ENCODE measurements around the gene GPR37.

Gene GPR37

DNA sequence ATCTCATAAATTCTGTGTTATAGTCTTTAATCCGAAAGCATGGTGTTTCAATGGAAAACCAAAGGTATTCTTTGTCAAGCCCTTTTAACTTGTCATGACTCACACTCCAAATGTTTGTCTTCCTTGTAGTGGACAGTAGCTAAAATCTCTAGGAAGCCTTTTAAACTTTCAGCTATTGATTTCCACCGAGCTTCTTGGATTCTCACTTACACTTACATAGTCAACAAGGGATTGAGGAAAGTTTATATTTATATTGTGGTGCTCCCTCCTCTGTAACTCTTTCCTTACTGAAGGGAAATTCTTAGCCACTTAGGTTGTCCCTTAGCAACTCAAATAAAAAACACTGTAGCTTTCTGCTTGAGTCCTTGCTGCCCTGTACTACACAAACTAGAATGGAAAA, 31.2 kb upstream of the GPR37 start:
- no peaks in the 10 kb centered on the region for H3K4me1 ChIP-seq (ENCODE audit: low read length)
- H3K79me2 ChIP-seq (ENCODE audit: low read length) = no peaks in the 10 kb centered on the region
- no peaks in the 10 kb centered on the region for H3K9me2 ChIP-seq (replicated peaks; ENCODE audit: insufficient read depth, low read length)
- H2AFZ ChIP-seq (ENCODE audit: low read length) = no peak overlapping the region
- H3K4me3 ChIP-seq (ENCODE audit: low read length) = no peak overlapping the region
- no peaks in the 10 kb centered on the region for H3K36me3 ChIP-seq (replicated peaks; ENCODE audit: insufficient read depth, low read length)
- no peaks in the 10 kb centered on the region for H3K9me3 ChIP-seq (replicated peaks; ENCODE audit: insufficient read depth, low read length)
- no peaks in the 10 kb centered on the region for H3K27me3 ChIP-seq (replicated peaks; ENCODE audit: insufficient read depth, low read length)
- H3K27ac ChIP-seq (ENCODE audit: low read length) = no peak overlapping the region
- H3K4me2 ChIP-seq (ENCODE audit: low read depth, low read length) = no peak overlapping the region
- no peaks in the 10 kb centered on the region for H4K20me1 ChIP-seq (ENCODE audit: insufficient read depth, low read length)
- TF ChIP-seq EZH2 (optimal IDR thresholded peaks at IDR 0.05; ENCODE audit: low read depth, low read length) (no peak), CTCF (IDR thresholded peaks at IDR 0.05; ENCODE audit: low read length) (no peak), EZH2phosphoT487 (IDR thresholded peaks at IDR 0.05; ENCODE audit: low read length) (no peak)
- no peak for DNase-seq
- H3K9ac ChIP-seq (ENCODE audit: low read length) = no peak overlapping the region
- H3F3A ChIP-seq (ENCODE audit: insufficient read depth, low read length) = peaks cover 12% of the 10 kb centered on the region

- no peaks in the 10 kb centered on the region for H3K4me1 ChIP-seq (ENCODE audit: low read length)
- no peak for DNase-seq
- no peak overlapping the region for H3K4me3 ChIP-seq (ENCODE audit: low read length)
- H3K36me3 ChIP-seq (replicated peaks; ENCODE audit: insufficient read depth, low read length) = no peaks in the 10 kb centered on the region
- H3K79me2 ChIP-seq (ENCODE audit: low read length) = no peaks in the 10 kb centered on the region
- H3K27me3 ChIP-seq (replicated peaks; ENCODE audit: insufficient read depth, low read length) = no peaks in the 10 kb centered on the region
- H3K9me3 ChIP-seq (replicated peaks; ENCODE audit: insufficient read depth, low read length) = no peaks in the 10 kb centered on the region
- H3K9me2 ChIP-seq (replicated peaks; ENCODE audit: insufficient read depth, low read length) = no peaks in the 10 kb centered on the region
- no peak overlapping the region for H3K4me2 ChIP-seq (ENCODE audit: low read depth, low read length)
- H3F3A ChIP-seq (ENCODE audit: insufficient read depth, low read length) = no peaks in the 10 kb centered on the region
- no peak overlapping the region for H3K9ac ChIP-seq (ENCODE audit: low read length)
- no peaks in the 10 kb centered on the region for H4K20me1 ChIP-seq (ENCODE audit: insufficient read depth, low read length)
- no peak overlapping the region for H3K27ac ChIP-seq (ENCODE audit: low read length)
- TF ChIP-seq EZH2 (optimal IDR thresholded peaks at IDR 0.05; ENCODE audit: low read depth, low read length) (no peak), EZH2phosphoT487 (IDR thresholded peaks at IDR 0.05; ENCODE audit: low read length) (no peak), CTCF (IDR thresholded peaks at IDR 0.05; ENCODE audit: low read length) (no peak)
- H2AFZ ChIP-seq (ENCODE audit: low read length) = no peak overlapping the region
Observed at GRCh38 chr7:124792696-124793095, 27.1 kb upstream of the GPR37 start.

GRCh38 chr7:124792002-124792401, 26.4 kb upstream of the GPR37 start:
- Histone ChIP-seq H3K79me2 (ENCODE audit: low read length) (no peaks in the 10 kb centered on the region), H3K9me3 (replicated peaks; ENCODE audit: insufficient read depth, low read length) (no peaks in the 10 kb centered on the region), H3K4me1 (ENCODE audit: low read length) (no peaks in the 10 kb centered on the region), H3K9ac (ENCODE audit: low read length) (no peak overlapping the region), H3K27me3 (replicated peaks; ENCODE audit: insufficient read depth, low read length) (no peaks in the 10 kb centered on the region), H3F3A (ENCODE audit: insufficient read depth, low read length) (no peaks in the 10 kb centered on the region), H3K27ac (ENCODE audit: low read length) (no peak overlapping the region), H3K9me2 (replicated peaks; ENCODE audit: insufficient read depth, low read length) (no peaks in the 10 kb centered on the region), H4K20me1 (ENCODE audit: insufficient read depth, low read length) (no peaks in the 10 kb centered on the region), H3K4me2 (ENCODE audit: low read depth, low read length) (no peak overlapping the region), H2AFZ (ENCODE audit: low read length) (no peak overlapping the region), H3K36me3 (replicated peaks; ENCODE audit: insufficient read depth, low read length) (no peaks in the 10 kb centered on the region), H3K4me3 (ENCODE audit: low read length) (no peak overlapping the region)
- no peak for DNase-seq
- no peak for TF ChIP-seq EZH2 (optimal IDR thresholded peaks at IDR 0.05; ENCODE audit: low read depth, low read length)
- TF ChIP-seq EZH2phosphoT487 (IDR thresholded peaks at IDR 0.05; ENCODE audit: low read length) = no peak
- TF ChIP-seq CTCF (IDR thresholded peaks at IDR 0.05; ENCODE audit: low read length) = no peak
